Measurements from ENCODE around the gene LRRC4B. TPM values are rescaled to one million over a fixed set of nuclear protein-coding genes. Genes with fewer than 3 reads are reported as not detected.

The LRRC4B gene
- total RNA-seq, 1 experiment from 2014 or later: 0.54 TPM

- intact Hi-C loops (cut with micrococcal nuclease; ENCODE audit: unreplicated experiment): loop anchor here (10.0 kb wide), 1 partner anchor 169 kb away; no protein-coding TSS in a partner anchor
- TF ChIP-seq CTCF (IDR thresholded peaks at IDR 0.05; ENCODE audit: insufficient read depth in 1 of 2, low read depth in 1 of 2, low read length in 1 of 2, severe bottlenecking in 1 of 2, unreplicated experiment in 1 of 2): no peak
- H3K4me3 ChIP-seq (ENCODE audit: low read depth, low read length): no peak overlapping the region
- no TSS peak for BruUV-seq (replicated peaks)
- Mint-ChIP-seq H3K4me3 (ENCODE audit: unreplicated experiment) (no peak overlapping the region), H3K4me1 (ENCODE audit: low read depth, unreplicated experiment) (no peaks in the 10 kb centered on the region), H3K36me3 (ENCODE audit: insufficient read depth, unreplicated experiment) (no peaks in the 10 kb centered on the region), H3K9me3 (ENCODE audit: unreplicated experiment) (peaks cover 21% of the 10 kb centered on the region), H3K27me3 (ENCODE audit: insufficient read depth, unreplicated experiment) (peaks cover 5% of the 10 kb centered on the region), H3K27ac (ENCODE audit: unreplicated experiment) (no peak overlapping the region)
- DNase-seq: no peak
- H3K27me3 ChIP-seq (replicated peaks; ENCODE audit: control insufficient read depth, insufficient read depth, low read length): no peaks in the 10 kb centered on the region
- ChIA-PET POLR2A (no interaction called here), CTCF (no interaction called here)
- no peaks in the 10 kb centered on the region for H3K4me1 ChIP-seq
- H3K9me3 ChIP-seq: peaks cover 12% of the 10 kb centered on the region
- H3K36me3 ChIP-seq (ENCODE audit: control insufficient read depth, insufficient read depth, low read length): no peaks in the 10 kb centered on the region
These were observed 32.5 kb downstream of the LRRC4B start for GRCh38 chr19:50535672-50536187.

- Histone ChIP-seq H3K27me3 (replicated peaks; ENCODE audit: control insufficient read depth, insufficient read depth, low read length) (no peaks in the 10 kb centered on the region), H3K4me3 (ENCODE audit: low read depth, low read length) (no peak overlapping the region), H3K36me3 (ENCODE audit: control insufficient read depth, insufficient read depth, low read length) (no peaks in the 10 kb centered on the region), H3K9me3 (peaks cover 12% of the 10 kb centered on the region), H3K4me1 (no peaks in the 10 kb centered on the region)
- no peak for DNase-seq
- intact Hi-C loops (cut with micrococcal nuclease; ENCODE audit: unreplicated experiment): loop anchor here (10.0 kb wide), 1 partner anchor 170 kb away; no protein-coding TSS in a partner anchor
- Mint-ChIP-seq H3K4me3 (ENCODE audit: unreplicated experiment) (no peak overlapping the region), H3K4me1 (ENCODE audit: low read depth, unreplicated experiment) (no peaks in the 10 kb centered on the region), H3K27ac (ENCODE audit: unreplicated experiment) (no peak overlapping the region), H3K27me3 (ENCODE audit: insufficient read depth, unreplicated experiment) (peaks cover 8% of the 10 kb centered on the region), H3K9me3 (ENCODE audit: unreplicated experiment) (peaks cover 21% of the 10 kb centered on the region), H3K36me3 (ENCODE audit: insufficient read depth, unreplicated experiment) (no peaks in the 10 kb centered on the region)
- ChIA-PET POLR2A (no interaction called here), CTCF (no interaction called here)
- no TSS peak for BruUV-seq (replicated peaks)
- TF ChIP-seq CTCF (IDR thresholded peaks at IDR 0.05; ENCODE audit: insufficient read depth in 1 of 2, low read depth in 1 of 2, low read length in 1 of 2, severe bottlenecking in 1 of 2, unreplicated experiment in 1 of 2): no peak
These were observed 33.8 kb downstream of the LRRC4B start for GRCh38 chr19:50534478-50534877.

GRCh38 chr19:50532952-50533351 lies 35.3 kb downstream of the LRRC4B start:
- no peak overlapping the region for H3K27ac Mint-ChIP-seq (ENCODE audit: unreplicated experiment)
- no peaks in the 10 kb centered on the region for H3K4me1 ChIP-seq
- H3K4me1 Mint-ChIP-seq (ENCODE audit: low read depth, unreplicated experiment): no peaks in the 10 kb centered on the region
- no peaks in the 10 kb centered on the region for H3K27me3 ChIP-seq (replicated peaks; ENCODE audit: control insufficient read depth, insufficient read depth, low read length)
- POLR2A ChIA-PET: no interaction called here
- BruUV-seq (replicated peaks): no TSS peak
- intact Hi-C loops (cut with micrococcal nuclease; ENCODE audit: unreplicated experiment): loop anchor here (10.0 kb wide), 1 partner anchor 172 kb away; no protein-coding TSS in a partner anchor
- H3K9me3 ChIP-seq: peaks cover 12% of the 10 kb centered on the region
- H3K27me3 Mint-ChIP-seq (ENCODE audit: insufficient read depth, unreplicated experiment): peaks cover 9% of the 10 kb centered on the region
- H3K4me3 Mint-ChIP-seq (ENCODE audit: unreplicated experiment): no peak overlapping the region
- no peaks in the 10 kb centered on the region for H3K36me3 Mint-ChIP-seq (ENCODE audit: insufficient read depth, unreplicated experiment)
- no peak for DNase-seq
- TF ChIP-seq CTCF (IDR thresholded peaks at IDR 0.05; ENCODE audit: insufficient read depth in 1 of 2, low read depth in 1 of 2, low read length in 1 of 2, severe bottlenecking in 1 of 2, unreplicated experiment in 1 of 2): no peak
- CTCF ChIA-PET: no interaction called here
- H3K4me3 ChIP-seq (ENCODE audit: low read depth, low read length): no peak overlapping the region
- peaks cover 21% of the 10 kb centered on the region for H3K9me3 Mint-ChIP-seq (ENCODE audit: unreplicated experiment)
- no peaks in the 10 kb centered on the region for H3K36me3 ChIP-seq (ENCODE audit: control insufficient read depth, insufficient read depth, low read length)

All from Caco-2 (cell line).